NCI-H128 (cell line): Measurements from ENCODE around the gene TMEM151A.
"Not testable (repeated sequence)": the region's sequence is repeated elsewhere in the genome, so short reads cannot be mapped to it uniquely, and the experiment has no call there.

Experiments used
- DNase-seq: peaks from one replicate; lab custom pipeline; 2025; ENCODE audit not compliant: unreplicated experiment; lab: John Stamatoyannopoulos, UW

Gene TMEM151A

GRCh38 chr11:66320289-66320688 is 28.6 kb downstream of the TMEM151A start:
- DNase-seq: not testable (repeated sequence)

- not testable (repeated sequence) for DNase-seq
Observed at GRCh38 chr11:66320748-66321147, 29.1 kb downstream of the TMEM151A start.

- no peak for DNase-seq
Observed at GRCh38 chr11:66321606-66322005, 29.9 kb downstream of the TMEM151A start.

- no peak for DNase-seq
Observed at GRCh38 chr11:66322732-66323427, 31.2 kb downstream of the TMEM151A start.

- DNase-seq: no peak
Observed at GRCh38 chr11:66323684-66324083, 32.0 kb downstream of the TMEM151A start.

GRCh38 chr11:66324664-66325063 is 33.0 kb downstream of the TMEM151A start:
- DNase-seq: no peak

GRCh38 chr11:66325263-66325671 is 33.6 kb downstream of the TMEM151A start:
- DNase-seq: no peak

GRCh38 chr11:66326261-66327111 is 34.8 kb downstream of the TMEM151A start:
- no peak for DNase-seq

GRCh38 chr11:66327171-66328030 is 35.7 kb downstream of the TMEM151A start:
- DNase-seq: no peak

- DNase-seq: no peak
Observed at GRCh38 chr11:66328031-66328301, 36.3 kb downstream of the TMEM151A start.

GRCh38 chr11:66328302-66329144 is 36.8 kb downstream of the TMEM151A start:
- DNase-seq: peak; percentile 35

- DNase-seq: no peak
Observed at GRCh38 chr11:66329165-66329673, 37.5 kb downstream of the TMEM151A start.

- no peak for DNase-seq
Observed at GRCh38 chr11:66330931-66331330, 39.2 kb downstream of the TMEM151A start.

GRCh38 chr11:66331542-66332370 is 40.1 kb downstream of the TMEM151A start:
- no peak for DNase-seq

- no peak for DNase-seq
Observed at GRCh38 chr11:66332371-66333219, 40.9 kb downstream of the TMEM151A start.

- DNase-seq: no peak
Observed at GRCh38 chr11:66333220-66333877, 41.7 kb downstream of the TMEM151A start.

GRCh38 chr11:66333896-66334604 is 42.4 kb downstream of the TMEM151A start:
- no peak for DNase-seq
